Middle frontal gyrus (tissue), 1 donor: ENCODE measurements around the gene BPTF.
"Not testable (repeated sequence)": the region's sequence is repeated elsewhere in the genome, so short reads cannot be mapped to it uniquely, and the experiment has no call there.

ENCODE experiments used
- DNase-seq: peaks from one replicate; pipeline ENCODE4 v3.0.0-alpha.2; 2015; ENCODE audit warnings: low spot score; ENCODE audit errors: extremely low spot score

The BPTF gene

DNA sequence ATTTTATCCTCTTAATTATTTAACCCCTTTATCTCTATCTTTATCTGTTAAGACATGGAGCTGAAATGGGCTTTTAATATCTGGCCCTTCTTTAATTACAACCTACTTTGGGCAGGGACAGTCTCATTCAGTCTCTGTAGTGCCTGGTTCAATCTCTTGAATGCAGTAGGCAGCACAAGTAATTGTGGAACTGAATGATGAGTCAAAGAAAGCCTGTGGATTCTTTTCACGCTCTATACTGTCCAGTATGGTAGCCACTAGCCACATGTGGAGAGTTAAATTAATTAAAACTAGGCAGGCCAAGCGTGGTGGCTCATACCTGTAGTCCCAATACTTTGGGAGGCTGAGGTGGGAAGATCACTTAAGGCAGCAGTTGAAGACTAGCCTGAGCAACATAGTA, 9.3 kb downstream of the BPTF start:
- DNase-seq = no peak

DNA sequence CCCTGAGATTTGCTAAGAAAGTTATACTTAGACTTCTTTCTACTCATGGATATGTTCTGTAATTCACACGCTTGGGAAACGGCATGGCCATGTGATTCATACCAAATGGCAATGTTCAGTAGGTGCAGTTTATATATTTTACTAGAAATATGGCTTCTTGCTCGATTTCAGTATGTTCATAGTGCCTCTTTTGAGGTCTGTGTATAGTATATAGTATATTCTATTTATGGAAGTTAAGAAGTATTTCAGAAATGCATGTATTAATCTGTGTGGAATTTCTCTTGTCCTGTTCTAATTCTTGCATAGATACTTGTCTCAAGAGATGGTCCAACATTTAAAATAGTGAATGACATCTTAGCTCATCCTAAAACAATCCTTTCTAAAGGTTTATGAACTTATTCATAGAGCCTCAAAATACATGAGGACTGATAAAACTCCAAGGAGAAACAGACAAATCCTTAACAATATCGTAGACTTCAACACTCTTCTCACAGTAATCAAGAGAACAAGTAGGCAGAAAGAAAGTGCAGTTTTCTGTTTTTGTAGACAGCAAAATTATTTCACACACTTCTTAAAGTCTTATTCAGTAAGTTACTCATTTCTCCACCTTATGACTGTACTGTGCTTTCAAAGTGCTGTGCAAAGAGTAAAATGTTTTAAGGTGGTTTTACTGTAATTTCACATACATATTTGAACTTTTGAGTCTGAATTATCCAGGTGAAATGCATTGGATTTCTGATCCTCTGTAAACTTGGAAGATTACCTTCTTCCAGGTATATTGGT, 11.1 kb downstream of the BPTF start:
- no peak for DNase-seq

DNA sequence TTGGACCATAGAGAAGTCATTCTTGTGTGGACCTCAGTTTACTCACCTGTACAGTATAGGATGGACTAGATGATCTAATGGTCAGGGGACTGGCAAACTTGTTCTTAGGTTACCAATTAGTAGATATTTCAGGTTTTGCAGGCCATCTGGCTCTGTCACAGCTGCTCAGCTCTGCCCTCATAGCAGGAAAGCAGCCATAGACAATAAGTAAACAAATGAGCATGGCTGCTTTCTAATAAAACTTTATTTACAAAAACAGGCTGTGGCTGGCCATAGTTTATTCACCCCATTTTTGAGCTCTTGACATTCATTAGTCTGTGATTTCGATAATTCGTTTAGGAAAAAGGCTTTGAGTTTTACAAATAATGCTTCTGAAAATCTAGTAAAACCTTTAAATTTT, 12.7 kb downstream of the BPTF start:
- no peak for DNase-seq

DNA sequence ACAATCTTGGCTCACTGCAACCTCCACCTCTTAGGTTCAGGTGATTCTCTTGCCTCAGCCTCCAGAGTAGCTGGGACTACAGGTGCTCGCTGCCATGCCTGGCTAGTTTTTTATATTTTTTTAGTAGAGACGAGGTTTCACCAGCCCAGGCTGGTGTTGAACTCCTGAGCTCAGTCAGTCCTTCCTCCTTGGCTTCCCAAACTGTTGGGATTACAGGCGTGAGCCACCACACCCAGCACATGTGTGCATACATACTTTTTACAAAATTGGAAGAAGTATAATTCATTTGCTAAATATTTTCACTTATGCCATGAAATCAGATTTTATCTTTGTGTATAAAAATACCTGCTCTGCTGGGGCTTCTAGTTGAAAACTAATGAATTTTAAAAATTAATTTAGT, 13.2 kb downstream of the BPTF start:
- DNase-seq = no peak

DNA sequence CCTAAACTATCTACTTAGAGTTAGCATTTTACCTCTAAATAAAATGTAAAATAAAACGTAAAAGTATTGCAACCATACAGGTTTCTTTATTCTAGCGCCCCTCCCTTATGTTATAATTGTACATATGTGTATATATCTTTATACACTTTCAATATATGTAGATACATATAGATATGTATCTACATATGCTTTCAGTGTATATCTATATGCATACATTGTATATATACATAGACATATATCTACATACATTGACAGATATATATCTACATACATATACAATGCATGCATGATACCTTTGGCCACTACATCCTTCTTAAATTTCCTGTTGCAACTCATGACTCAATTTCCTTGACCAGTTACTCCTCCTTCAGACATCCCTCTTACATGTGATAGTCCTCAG, 16.7 kb downstream of the BPTF start:
- DNase-seq = no peak

DNA sequence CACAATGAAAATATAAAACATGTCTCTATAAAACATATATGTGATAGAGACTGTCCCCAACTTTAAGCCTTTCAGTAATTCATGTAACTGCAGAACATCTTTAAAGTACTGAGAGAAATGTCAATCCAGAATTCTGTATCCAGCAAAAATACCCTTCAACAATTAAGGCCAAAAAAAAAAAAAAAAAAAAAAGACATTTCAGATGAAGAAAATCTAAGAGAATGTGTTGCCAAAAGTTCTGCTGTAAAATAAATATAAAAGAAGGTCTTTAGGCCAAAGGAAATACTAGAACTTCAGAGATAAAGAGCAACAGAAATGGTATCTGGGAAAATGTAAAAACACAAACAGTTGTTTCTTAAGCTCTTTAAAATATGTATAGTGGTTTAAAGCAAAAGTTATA, 17.3 kb downstream of the BPTF start:
- no peak for DNase-seq

DNA sequence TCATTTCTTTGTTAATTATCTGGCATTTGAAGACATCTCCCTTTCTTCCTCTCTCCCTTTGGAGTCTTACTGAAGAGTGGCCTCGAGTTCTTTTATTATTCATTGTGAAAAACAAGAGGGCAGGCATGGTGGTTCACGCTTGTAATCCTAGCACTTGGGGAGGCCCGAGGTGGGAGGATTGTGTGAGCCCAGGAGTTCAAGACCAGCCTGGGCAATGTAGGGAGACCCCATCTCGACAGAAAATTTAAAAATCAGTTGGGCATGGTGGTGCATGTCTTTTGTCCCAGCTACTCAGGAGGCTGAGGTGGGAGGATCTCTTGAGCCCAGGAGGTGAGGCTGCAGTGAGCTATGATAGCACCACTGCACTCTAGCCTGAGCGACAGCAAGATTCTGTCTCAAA, 20.1 kb downstream of the BPTF start:
- no peak for DNase-seq

DNA sequence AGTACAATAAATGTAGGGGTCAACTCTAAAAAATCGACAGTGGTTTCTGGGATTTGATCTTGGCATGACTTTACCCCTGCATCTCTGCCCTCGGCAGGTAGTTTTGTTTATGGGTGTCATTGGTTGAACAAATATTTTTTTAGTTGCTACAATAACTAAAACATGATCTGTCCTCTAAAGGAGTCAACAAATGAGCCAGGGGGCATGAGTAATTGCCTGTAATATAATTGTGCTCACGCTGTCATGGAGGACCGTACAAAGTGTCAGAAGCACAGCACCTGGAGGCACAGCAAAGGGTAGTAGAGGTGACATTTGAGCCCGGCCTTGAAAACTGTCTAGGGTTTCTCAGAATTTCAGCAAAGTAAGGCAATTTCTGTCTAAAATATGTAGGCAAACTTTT, 22.9 kb downstream of the BPTF start:
- not testable (repeated sequence) for DNase-seq

DNA sequence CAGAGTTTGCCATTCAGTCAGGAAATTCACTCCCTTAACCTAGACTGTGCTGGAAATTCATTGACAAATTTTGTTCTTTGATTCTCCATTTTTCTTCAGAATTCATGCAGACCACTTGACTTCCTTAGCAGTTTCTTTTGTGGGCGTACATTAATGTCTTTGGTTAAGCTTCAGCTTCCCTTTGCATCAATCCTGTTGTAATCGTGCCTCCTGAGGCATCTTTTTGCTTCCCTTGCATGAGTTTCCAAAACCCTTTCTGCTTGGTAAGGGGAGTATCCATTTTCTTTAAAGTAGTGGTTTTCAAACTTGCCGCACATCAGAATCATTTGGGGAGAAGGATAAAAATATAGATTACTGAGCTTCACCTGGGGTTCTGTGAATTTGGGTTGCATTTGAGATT, 23.5 kb downstream of the BPTF start:
- not testable (repeated sequence) for DNase-seq

DNA sequence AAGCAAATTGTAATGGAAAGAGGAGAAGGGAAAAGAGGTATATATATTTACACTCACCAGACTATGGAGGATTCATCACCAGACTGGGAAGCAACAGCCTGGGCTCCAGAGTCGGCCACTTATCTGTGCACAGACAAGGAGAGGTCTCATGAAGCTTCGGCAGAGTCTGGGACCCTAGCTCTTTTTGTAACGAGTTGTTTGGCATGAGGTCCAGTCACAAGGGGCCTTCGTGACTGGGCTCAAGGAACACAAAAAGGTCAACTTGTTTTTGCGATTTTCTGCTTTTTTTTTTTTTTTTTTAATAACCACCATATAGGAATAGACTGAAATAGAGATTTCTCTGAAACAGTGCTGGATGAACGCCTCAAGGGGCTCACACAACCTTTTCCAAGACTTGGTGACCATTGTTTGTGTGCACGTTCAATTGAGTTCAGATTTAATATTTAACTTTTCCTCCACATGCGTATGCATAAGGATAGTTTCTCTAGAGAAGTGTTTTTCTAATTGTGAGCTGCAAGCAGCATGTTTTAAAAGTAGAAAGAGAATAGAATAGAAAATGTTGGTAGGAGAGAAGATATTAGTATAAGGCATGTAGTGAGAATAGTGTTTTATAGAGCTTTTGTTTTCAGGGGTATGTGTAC, 25.8 kb downstream of the BPTF start:
- DNase-seq = no peak

DNA sequence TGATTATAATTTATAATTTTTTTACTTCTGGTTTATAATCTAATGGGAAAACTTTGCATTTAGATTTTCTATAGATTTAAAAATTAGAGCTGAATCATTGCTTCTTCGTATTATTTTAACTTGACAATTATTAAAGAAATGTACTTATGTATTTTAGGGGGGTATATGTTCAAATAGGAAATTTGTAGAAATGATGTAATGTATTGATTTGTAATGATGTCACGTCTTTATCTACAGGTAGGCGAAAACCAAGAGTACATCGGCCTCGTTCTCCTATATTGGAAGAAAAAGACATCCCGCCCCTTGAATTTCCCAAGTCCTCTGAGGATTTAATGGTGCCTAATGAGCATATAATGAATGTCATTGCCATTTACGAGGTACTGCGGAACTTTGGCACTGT, 28.4 kb downstream of the BPTF start:
- DNase-seq = no peak

DNA sequence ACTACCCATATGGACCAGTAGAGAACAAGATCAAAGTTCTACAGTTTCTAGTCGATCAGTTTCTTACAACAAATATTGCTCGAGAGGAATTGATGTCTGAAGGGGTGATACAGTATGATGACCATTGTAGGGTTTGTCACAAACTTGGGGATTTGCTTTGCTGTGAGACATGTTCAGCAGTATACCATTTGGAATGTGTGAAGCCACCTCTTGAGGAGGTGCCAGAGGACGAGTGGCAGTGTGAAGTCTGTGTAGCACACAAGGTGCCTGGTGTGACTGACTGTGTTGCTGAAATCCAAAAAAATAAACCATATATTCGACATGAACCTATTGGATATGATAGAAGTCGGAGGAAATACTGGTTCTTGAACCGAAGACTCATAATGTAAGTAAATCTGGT, 29.1 kb downstream of the BPTF start:
- no peak for DNase-seq

DNA sequence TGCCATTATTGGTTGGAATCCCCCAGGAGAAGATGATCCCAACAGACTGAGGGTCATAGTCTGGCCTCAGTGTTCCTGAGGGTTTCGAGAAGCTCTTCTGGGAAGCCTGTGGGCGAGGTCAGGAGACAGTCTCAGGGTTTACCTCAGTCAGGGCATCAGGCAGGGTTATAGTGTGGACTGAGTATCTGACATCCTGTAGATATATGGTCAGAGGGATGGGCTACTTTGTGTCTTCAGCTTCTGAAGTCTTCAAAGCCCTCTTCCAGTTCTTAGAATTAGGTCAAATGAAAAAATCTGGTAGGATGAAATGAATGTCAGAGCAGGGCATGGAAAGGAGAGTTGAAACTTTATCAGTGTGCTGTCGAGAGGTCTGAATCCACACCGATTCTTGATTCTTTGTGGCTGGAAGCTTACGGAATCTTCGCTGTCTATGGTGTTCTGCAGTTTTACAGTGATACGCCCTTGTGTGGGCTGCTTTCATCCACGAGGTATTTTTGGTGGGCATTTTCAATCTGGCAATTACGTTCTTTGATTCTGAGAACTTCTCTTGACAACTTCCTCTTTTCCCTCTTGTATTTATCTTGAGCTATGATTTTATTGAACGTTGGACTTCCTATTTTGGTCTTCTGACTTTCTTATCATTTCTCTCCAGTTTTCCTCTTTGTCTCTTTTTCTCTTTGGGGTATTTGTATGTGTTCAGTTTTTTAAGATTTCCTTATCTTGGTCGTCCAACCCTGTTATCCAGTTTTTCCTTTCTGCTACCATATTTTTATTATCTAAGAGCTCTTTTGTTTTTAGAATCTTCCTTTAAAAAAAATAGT, 30.4 kb downstream of the BPTF start:
- no peak for DNase-seq

DNA sequence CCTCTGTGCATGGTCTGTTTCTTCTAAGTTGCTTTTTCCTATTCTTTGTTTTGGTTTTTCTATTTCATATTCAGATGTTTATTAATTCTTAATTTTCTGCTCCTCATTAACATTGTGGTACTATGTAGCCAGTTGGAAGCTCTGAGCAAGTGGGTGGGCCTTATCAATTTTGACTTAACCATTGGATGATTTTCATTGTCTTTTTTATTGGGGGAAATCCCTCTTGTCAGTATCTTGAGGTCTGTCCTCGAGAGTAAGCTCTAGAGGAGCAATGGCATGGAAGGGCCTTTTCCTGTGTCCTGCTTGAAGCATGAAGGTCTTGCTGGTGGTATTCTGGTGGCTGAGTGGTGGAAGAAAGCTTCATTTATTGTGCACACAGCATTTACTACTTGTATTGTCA, 31.1 kb downstream of the BPTF start:
- not testable (repeated sequence) for DNase-seq

DNA sequence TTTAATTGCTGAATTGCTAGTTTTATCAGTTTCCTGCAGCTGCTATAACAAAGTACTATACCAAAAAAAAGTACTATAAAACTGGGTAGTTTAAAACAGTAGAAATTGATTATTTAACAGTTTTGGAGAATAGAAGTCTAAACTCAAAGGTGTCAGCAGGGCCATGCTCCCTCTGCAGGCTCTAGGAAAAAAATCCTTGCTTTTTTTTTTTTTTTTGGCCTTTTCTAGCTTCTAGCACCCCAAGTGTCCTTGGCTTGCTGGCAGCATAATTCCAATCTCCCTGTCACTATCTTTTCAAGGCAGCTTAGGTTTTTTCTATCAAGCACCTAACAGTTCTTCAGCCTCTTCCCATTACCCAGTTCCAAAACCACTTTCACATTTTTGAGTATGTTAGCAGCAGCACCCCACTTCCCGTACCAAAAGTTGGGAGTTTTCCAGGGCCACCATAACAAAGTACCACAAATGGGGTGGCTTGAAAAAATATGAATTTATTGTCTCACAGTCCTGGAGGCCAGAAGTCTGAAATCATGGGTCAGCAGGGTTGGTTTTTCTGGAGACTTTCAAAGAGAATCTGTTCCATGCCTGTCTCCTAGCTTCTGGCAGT, 37.4 kb downstream of the BPTF start:
- DNase-seq = no peak

DNA sequence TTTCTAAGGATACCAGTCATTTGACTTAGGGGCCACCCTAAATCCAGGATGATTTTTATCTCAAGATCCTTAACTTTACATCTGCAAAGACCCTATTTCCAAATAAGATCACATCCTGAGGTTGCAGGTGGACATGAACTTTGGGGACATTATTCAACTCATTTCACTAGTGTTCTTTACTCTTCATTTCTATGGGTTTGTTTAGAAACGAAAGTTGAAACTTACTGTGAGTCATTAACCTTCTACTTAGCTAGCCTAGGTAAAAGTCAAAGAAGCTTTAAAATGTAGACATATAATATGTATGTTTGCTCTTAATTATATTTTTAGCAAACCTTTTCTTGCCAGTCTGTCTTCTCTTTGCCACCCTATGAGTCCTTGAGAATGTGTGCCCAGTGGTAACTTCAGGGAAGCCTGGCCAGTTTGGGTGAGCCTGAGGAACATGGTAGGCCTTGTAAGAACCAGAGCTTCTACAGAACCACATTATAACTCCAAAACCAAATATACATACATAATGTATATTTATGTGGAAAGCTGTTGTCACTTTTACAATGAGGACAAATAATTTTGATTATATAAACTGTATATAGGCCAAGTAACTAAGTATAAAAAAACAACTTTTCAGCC, 38.4 kb downstream of the BPTF start:
- DNase-seq = no peak

DNA sequence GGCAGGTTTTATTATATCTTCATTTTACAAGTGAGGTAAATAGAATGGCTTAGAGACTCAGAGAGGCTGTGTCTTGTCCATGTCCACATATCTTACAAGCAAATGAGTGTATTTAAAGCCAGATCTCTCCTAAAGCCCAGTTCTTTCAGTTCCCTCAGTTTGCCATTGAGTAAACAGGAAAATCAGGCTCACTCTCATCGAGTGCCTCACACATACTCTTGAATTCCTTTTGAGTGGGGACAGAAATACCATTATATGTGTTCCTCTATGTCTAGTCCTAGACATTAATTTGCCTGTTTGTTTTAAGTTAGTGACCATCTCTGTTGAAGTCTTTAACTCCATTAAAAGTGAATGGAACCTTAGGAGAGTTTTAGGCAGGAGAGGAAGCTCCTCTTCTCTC, 40.1 kb downstream of the BPTF start:
- no peak for DNase-seq

DNA sequence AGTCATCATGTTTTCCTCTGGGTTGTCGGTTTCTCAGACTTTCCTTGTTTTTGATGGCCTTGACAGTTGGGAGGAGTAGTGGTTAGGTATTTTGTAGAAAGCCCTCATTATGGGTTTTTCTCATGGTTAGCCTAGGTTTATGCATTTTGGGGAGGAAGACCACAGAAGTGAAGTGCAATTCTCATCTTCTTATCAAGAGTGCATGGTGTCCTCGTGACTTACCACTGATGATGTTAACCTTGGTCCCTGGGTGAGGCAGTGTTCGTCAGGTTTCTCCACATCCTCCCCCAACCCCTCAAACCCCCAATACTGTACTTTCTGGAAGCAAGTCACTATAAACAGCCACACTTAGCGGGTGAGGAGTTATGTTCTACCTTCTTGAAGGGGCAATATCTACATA, 42.3 kb downstream of the BPTF start:
- no peak for DNase-seq

DNA sequence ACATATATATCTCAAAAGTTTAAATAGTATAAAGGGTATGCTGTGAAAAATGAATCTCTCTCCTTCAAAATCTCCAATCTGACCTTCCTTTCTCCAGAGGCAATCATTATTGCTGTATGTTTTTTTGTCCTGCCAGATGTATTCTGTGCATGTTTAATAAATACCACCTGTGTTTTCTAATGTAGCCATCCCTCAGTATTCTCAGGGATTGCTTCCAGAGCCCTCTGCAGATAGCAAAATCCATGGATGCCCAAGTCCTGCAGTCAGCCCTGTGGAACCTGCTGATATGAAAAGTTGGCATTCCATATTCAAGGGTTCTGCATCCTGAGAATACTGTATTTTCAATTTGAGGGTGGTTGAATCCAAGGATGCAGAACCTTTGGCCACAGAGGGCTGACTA, 42.9 kb downstream of the BPTF start:
- DNase-seq = no peak

DNA sequence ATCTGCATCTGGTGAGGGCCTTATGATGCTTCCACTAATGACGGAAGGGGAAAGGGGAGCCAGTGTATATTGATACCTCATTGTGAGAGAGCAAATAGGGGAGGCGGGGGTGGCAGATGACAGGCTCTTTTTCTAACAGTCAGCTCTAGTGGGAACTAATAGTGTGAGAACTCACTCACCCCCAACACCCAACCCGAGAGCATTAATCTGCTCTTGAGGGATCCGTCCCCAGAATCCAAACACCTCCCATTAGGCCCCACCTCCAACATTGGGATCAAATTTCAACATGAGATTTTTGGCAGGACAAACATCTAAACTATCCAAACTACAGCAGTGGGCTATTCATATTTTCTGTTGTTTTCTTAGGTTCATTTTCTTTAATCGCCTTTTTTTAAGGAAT, 54.4 kb downstream of the BPTF start:
- DNase-seq = no peak

DNA sequence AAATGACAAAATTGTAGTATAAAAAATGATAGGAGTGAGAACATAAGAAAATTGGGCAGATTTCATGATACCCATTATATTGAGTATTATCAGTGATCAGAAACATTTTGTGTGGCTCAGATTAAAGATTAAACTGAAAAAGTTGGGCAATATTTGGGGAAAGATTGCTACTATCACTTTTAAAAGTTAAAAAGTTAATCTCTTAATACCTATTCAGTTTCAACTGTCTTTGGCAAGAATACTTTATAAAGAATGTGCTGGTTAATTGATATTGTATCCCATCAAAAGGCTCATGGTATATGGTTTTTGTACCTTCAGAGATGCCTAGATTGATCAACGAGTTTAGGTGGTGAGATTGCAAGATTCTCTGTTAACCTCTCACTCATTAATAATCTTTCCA, 55.8 kb downstream of the BPTF start:
- DNase-seq = no peak

DNA sequence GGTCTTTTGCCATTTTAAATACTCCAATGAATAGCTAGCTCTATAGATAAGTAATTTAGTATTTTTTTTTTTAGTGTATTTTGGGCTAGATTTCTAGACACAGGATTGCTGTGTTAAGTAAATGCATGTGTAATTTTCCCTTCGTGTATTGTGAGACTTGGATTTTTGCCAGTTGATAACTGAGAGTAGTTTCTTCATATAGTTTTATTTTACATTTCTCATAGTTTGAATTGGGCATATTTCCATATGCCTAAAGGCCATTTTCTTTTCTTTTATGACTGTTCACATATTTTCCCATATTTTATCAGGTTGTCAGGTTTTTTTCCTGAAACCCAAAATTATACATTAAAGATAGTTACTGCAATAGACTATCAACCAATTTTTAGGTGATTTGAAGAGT, 59.4 kb downstream of the BPTF start:
- DNase-seq = no peak
